Spleen (tissue), 11 donors: ENCODE measurements around the gene CCRL2. TPM values are rescaled to one million over a fixed set of nuclear protein-coding genes. Genes with fewer than 3 reads are reported as not detected.
"Not testable (repeated sequence)": the region's sequence is repeated elsewhere in the genome, so short reads cannot be mapped to it uniquely, and the experiment has no call there.

Experiments
- DNase-seq: peaks from one replicate; pipeline ENCODE4 v3.0.0-alpha.2; 2020
- H3K27ac ChIP-seq, 8 donors: fragments of 200-600 bp; sonication (generic) in 7 of 8; 1 replicate in 4 of 8; 2 replicates in 4 of 8; pipeline versions ENCODE4 v1.5.0 to v1.8.0; 2016 to 2021; ENCODE audit warnings: inconsistent platforms in 4 of 8, mild to moderate bottlenecking in 4 of 8, moderate library complexity in 1 of 8
- H3K27me3 ChIP-seq, 7 donors: fragments of 200-600 bp; sonication (generic) in 6 of 7; replicated peaks in 1 of 7; 1 replicate in 4 of 7; 2 replicates in 3 of 7; pipeline versions ENCODE4 v1.5.0 to v1.8.0; 2016 to 2021; ENCODE audit warnings: inconsistent platforms in 3 of 7, mild to moderate bottlenecking in 1 of 7
- H3K36me3 ChIP-seq, 6 donors: fragments of 200-600 bp; sonication (generic) in 5 of 6; 1 replicate in 4 of 6; 2 replicates in 2 of 6; pipeline versions ENCODE4 v1.5.0 to v1.8.0; 2016 to 2021; ENCODE audit warnings: inconsistent platforms in 2 of 6
- H3K4me1 ChIP-seq, 6 donors: fragments of 200-600 bp; sonication (generic) in 5 of 6; 1 replicate in 3 of 6; 2 replicates in 3 of 6; pipeline versions ENCODE4 v1.5.0 to v1.8.0; 2016 to 2021; ENCODE audit warnings: inconsistent platforms in 3 of 6
- H3K4me3 ChIP-seq, 8 donors: fragments of 200-600 bp; sonication (generic) in 7 of 8; 1 replicate in 4 of 8; 2 replicates in 4 of 8; pipeline versions ENCODE4 v1.5.0 to v1.8.0; 2016 to 2021; ENCODE audit warnings: inconsistent platforms in 4 of 8, mild to moderate bottlenecking in 4 of 8, moderate library complexity in 2 of 8
- H3K9me3 ChIP-seq, 8 donors: fragments of 200-600 bp; sonication (generic) in 7 of 8; 1 replicate in 4 of 8; 2 replicates in 4 of 8; pipeline versions ENCODE4 v1.5.0 to v1.8.0; 2016 to 2021; ENCODE audit warnings: inconsistent platforms in 4 of 8
- CTCF ChIP-seq, 11 experiments: fragments of 200-600 bp in 7 of 11; fragments of 450-650 bp in 4 of 11; sonication (generic) in 4 of 11; IDR thresholded peaks in 8 of 11; conservative IDR thresholded peaks in 3 of 11; 1 replicate in 7 of 11; 2 replicates in 4 of 11; pipeline versions ENCODE4 v1.4.0 to v1.8.0; 2016 to 2021; ENCODE audit warnings: antibody characterized with exemption in 11 of 11, inconsistent platforms in 4 of 11, mild to moderate bottlenecking in 1 of 11
- POLR2A ChIP-seq, 3 donors: fragments of 450-650 bp; IDR thresholded peaks; one replicate each; pipeline ENCODE4 v1.5.1; 2017; ENCODE audit warnings: antibody characterized with exemption in 3 of 3, mild to moderate bottlenecking in 1 of 3
- POLR2AphosphoS5 ChIP-seq, 3 donors: sonication (generic); formaldehyde crosslinking; IDR thresholded peaks; one replicate each; pipeline ENCODE4 v1.5.1; 2017; ENCODE audit warnings: antibody characterized with exemption in 3 of 3
- WGBS, 5 donors: extraction: QIAGEN DNeasy Blood & Tissue Kit in 3 of 5; methylation state at CpG; one replicate each; pipeline versions ENCODE4 v1.1.5 to v1.1.7; 2013 to 2018; 5-methylcytosine and 5-hydroxymethylcytosine counted together
- intact Hi-C: fragments of 100-400 bp; cut with DNase I; formaldehyde crosslinking; loops from one replicate; pipeline ENCODE4 v1.15.0; 2023; ENCODE audit warnings: low total_unique reads
- polyA plus RNA-seq, 3 donors: library from polyadenylated mRNA; stranded (reverse); fragments of 200-250 nt; gene quantifications; one replicate each; pipeline ENCODE4 v1.2.1, GENCODE V29; 2013
- total RNA-seq, 7 donors: library from RNA; depleted of rRNA in 3 of 7; stranded (reverse); fragments of >200 nt in 3 of 7; fragmentation: NEBNext Ultra II Directional in 4 of 7; extraction: Animal tissue kit (Norgen Biotek cat#: 25700) in 4 of 7; gene quantifications; one replicate each; pipeline versions ENCODE4 v1.1.0 to v1.2.1, GENCODE V29; 2016 to 2021
- donor health status: healthy with polysubstance abuse.
- donor health status: DM: no; HTN: no; CAD: no; lungs with moderate emphysema.
- donor health status: DM: no; HTN: no; CAD: no.
- donor health status: Bipolar disorder and iron deficiency.
- donor health status: healthy.
- donor health status: DM: no; HTN: no; CAD: no.
- donor health status: DM: yes; HTN: yes; CAD: no.

Gene CCRL2
- total and polyA plus RNA-seq, 10 donors = 4.8 to 21.7 (median 13.3) TPM

- Histone ChIP-seq H3K9me3 (no peaks in the 10 kb centered on the region), H3K4me3 (no peak overlapping the region), H3K27me3 (no peaks in the 10 kb centered on the region), H3K27ac (no peak overlapping the region), H3K4me1 (peaks cover 0 to 13% (median 4%) of the 10 kb centered on the region in 6 donors), H3K36me3 (peaks cover 0 to 90% (median 0%) of the 10 kb centered on the region in 6 donors)
- TF ChIP-seq POLR2A (IDR thresholded peaks at IDR 0.05) (no peak), CTCF (IDR thresholded peaks at IDR 0.05 in 8 of 11, conservative IDR thresholded peaks at IDR 0.05 in 3 of 11) (no peak), POLR2AphosphoS5 (IDR thresholded peaks at IDR 0.05) (no peak)
- intact Hi-C loops = no loop called here
- DNase-seq = no peak
- WGBS, 5 donors = 88 to 98% (median 97%) methylated on average over 3 to 4 of the region's 4 CpGs
These were observed 12.8 kb downstream of the CCRL2 start for GRCh38 chr3:46419816-46420215.

- H3K4me3 ChIP-seq = no peak overlapping the region
- TF ChIP-seq POLR2A (IDR thresholded peaks at IDR 0.05) = no peak
- TF ChIP-seq POLR2AphosphoS5 (IDR thresholded peaks at IDR 0.05) = no peak
- no peak for TF ChIP-seq CTCF (IDR thresholded peaks at IDR 0.05 in 8 of 11, conservative IDR thresholded peaks at IDR 0.05 in 3 of 11)
- H3K27me3 ChIP-seq = no peaks in the 10 kb centered on the region
- no peak overlapping the region for H3K27ac ChIP-seq
- 85 to 97% (median 95%) methylated on average over 2 of the region's 2 CpGs for WGBS, 5 donors
- H3K9me3 ChIP-seq = no peaks in the 10 kb centered on the region
- intact Hi-C loops = no loop called here
- H3K36me3 ChIP-seq = peaks cover 0 to 98% (median 0%) of the 10 kb centered on the region in 6 donors
- no peak for DNase-seq
- H3K4me1 ChIP-seq = peaks cover 0 to 9% (median 3%) of the 10 kb centered on the region in 6 donors
These were observed 13.9 kb downstream of the CCRL2 start for GRCh38 chr3:46420931-46421330.

GRCh38 chr3:46422617-46423016 lies 15.6 kb downstream of the CCRL2 start:
- H3K4me3 ChIP-seq = no peak overlapping the region
- WGBS, 5 donors = 94 to 100% (median 97%) methylated on average over 3 to 6 of the region's 6 CpGs
- peaks cover 0 to 81% (median 0%) of the 10 kb centered on the region in 6 donors for H3K36me3 ChIP-seq
- H3K27ac ChIP-seq = no peak overlapping the region
- no peaks in the 10 kb centered on the region for H3K27me3 ChIP-seq
- H3K9me3 ChIP-seq = no peaks in the 10 kb centered on the region
- no peak for TF ChIP-seq CTCF (IDR thresholded peaks at IDR 0.05 in 8 of 11, conservative IDR thresholded peaks at IDR 0.05 in 3 of 11)
- no peak for TF ChIP-seq POLR2A (IDR thresholded peaks at IDR 0.05)
- no peak for TF ChIP-seq POLR2AphosphoS5 (IDR thresholded peaks at IDR 0.05)
- intact Hi-C loops = no loop called here
- no peak for DNase-seq
- peaks cover 0 to 9% (median 3%) of the 10 kb centered on the region in 6 donors for H3K4me1 ChIP-seq

GRCh38 chr3:46423588-46423987 lies 16.5 kb downstream of the CCRL2 start:
- no peak for TF ChIP-seq POLR2A (IDR thresholded peaks at IDR 0.05)
- no peak for TF ChIP-seq CTCF (IDR thresholded peaks at IDR 0.05 in 8 of 11, conservative IDR thresholded peaks at IDR 0.05 in 3 of 11)
- no peak for TF ChIP-seq POLR2AphosphoS5 (IDR thresholded peaks at IDR 0.05)
- Histone ChIP-seq H3K4me1 (peaks cover 0 to 12% (median 3%) of the 10 kb centered on the region in 6 donors), H3K9me3 (no peaks in the 10 kb centered on the region), H3K4me3 (no peak overlapping the region), H3K27ac (no peak overlapping the region), H3K27me3 (no peaks in the 10 kb centered on the region), H3K36me3 (peaks cover 0 to 81% (median 0%) of the 10 kb centered on the region in 6 donors)
- WGBS, 5 donors = 82 to 95% (median 92%) methylated on average over 5 of the region's 5 CpGs
- intact Hi-C loops = no loop called here
- no peak for DNase-seq

- DNase-seq, H3K4me3 ChIP-seq, H3K27ac ChIP-seq, H3K9me3 ChIP-seq, H3K27me3 ChIP-seq, intact Hi-C loops: not testable (repeated sequence)
- Histone ChIP-seq H3K4me1 (peaks cover 0 to 12% (median 3%) of the 10 kb centered on the region in 6 donors), H3K36me3 (peaks cover 0 to 78% (median 0%) of the 10 kb centered on the region in 6 donors)
- WGBS, 5 donors = 37 to 48% (median 45%) methylated on average over 4 of the region's 4 CpGs
These were observed 19.4 kb downstream of the CCRL2 start for GRCh38 chr3:46426476-46426875.
